Retinal pigment epithelial cell (primary cell): ENCODE results near the gene INPP5K.

Experiments used
- DNase-seq: peaks from one replicate; pipeline ENCODE4 v3.0.0-alpha.2; 2010; ENCODE audit warnings: low read depth
- H3K4me3 ChIP-seq: 2 replicates; pipeline ENCODE4 v1.5.1; 2011; ENCODE audit warnings: mild to moderate bottlenecking, low read length, control low read depth, moderate library complexity
- CTCF ChIP-seq: conservative IDR thresholded peaks from 2 replicates; pipeline ENCODE4 v1.5.1; 2011; ENCODE audit warnings: low read depth, low read length, control low read depth, inconsistent platforms

The INPP5K gene

GRCh38 chr17:1560101-1560857 lies 43.9 kb upstream of the INPP5K start:
- no peak for TF ChIP-seq CTCF
- peak overlapping the region; percentile 79 for H3K4me3 ChIP-seq
- no peak for DNase-seq

GRCh38 chr17:1559047-1560043 lies 42.9 kb upstream of the INPP5K start:
- DNase-seq, result no peak
- peak overlapping the region; percentile 12 for H3K4me3 ChIP-seq
- TF ChIP-seq CTCF, result no peak

GRCh38 chr17:1558401-1558800 lies 42.0 kb upstream of the INPP5K start:
- no peak overlapping the region for H3K4me3 ChIP-seq
- DNase-seq, result no peak
- no peak for TF ChIP-seq CTCF

- H3K4me3 ChIP-seq, result peak overlapping the region; percentile 19
- TF ChIP-seq CTCF, result no peak
- DNase-seq, result no peak
Measured at GRCh38 chr17:1557355-1558095, 41.1 kb upstream of the INPP5K start.

GRCh38 chr17:1555651-1556471 lies 39.4 kb upstream of the INPP5K start:
- no peak for TF ChIP-seq CTCF
- DNase-seq, result no peak
- no peak overlapping the region for H3K4me3 ChIP-seq
